Hepatic stellate cell (primary cell): ENCODE results near the gene PHKA1.
"Not testable (repeated sequence)": the region's sequence is repeated elsewhere in the genome, so short reads cannot be mapped to it uniquely, and the experiment has no call there.

ENCODE experiments used
- DNase-seq: peaks from one replicate; pipeline ENCODE4 v3.0.0; 2011; ENCODE audit warnings: low spot score

PHKA1 gene

GRCh38 chrX:72572248-72573157 is 141.6 kb downstream of the PHKA1 start, which contains the start of gene HDAC8:
Gene HDAC8, minus strand, starts transcription at chrX:72572843. Its CDS starts 82 bp downstream, at chrX:72572761.
- DNase-seq: peak; percentile 49

GRCh38 chrX:72569786-72570185 is 144.3 kb downstream of the PHKA1 start:
- no peak for DNase-seq

GRCh38 chrX:72568406-72569092 is 145.6 kb downstream of the PHKA1 start:
- DNase-seq: no peak

- DNase-seq: no peak
Observed at GRCh38 chrX:72566448-72566847, 147.7 kb downstream of the PHKA1 start.

- DNase-seq: not testable (repeated sequence)
Observed at GRCh38 chrX:72559655-72560054, 154.5 kb downstream of the PHKA1 start.

GRCh38 chrX:72554448-72555140 is 159.5 kb downstream of the PHKA1 start:
- DNase-seq: no peak

- DNase-seq: not testable (repeated sequence)
Observed at GRCh38 chrX:72552443-72552842, 161.7 kb downstream of the PHKA1 start.

GRCh38 chrX:72545990-72546389 is 168.1 kb downstream of the PHKA1 start:
- DNase-seq: no peak

GRCh38 chrX:72540318-72540717 is 173.8 kb downstream of the PHKA1 start:
- peak; percentile 9 for DNase-seq

GRCh38 chrX:72539822-72540221 is 174.3 kb downstream of the PHKA1 start:
- no peak for DNase-seq

DNA sequence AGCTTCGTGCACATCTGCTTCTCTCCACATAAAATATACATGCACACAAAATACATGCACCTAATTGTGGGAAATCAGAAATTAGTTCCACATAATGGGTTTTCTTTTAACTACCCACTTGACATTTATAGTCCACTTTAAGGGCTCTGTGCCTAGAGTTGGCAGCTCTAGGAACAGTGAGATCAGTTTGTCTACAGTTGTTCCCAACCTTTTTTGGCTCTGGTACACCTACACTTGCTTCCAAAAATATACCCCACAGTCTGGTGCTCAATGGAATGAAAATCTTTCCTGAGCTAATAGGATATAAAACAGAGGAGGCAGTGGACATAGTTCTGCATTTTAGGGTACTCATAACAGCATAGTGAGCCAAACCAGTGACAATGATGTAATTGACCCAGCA is 177.6 kb downstream of the PHKA1 start:
- no peak for DNase-seq

GRCh38 chrX:72532366-72532765 is 181.7 kb downstream of the PHKA1 start:
- DNase-seq: no peak
